Cerebellar cortex (tissue), 1 donor: ENCODE results near the gene SLC36A1.
"Not testable (repeated sequence)": the region's sequence is repeated elsewhere in the genome, so short reads cannot be mapped to it uniquely, and the experiment has no call there.

Source experiments
- DNase-seq: peaks from one replicate; pipeline ENCODE4 v3.0.0-alpha.2; 2015; ENCODE audit warnings: low spot score

Gene SLC36A1

DNA sequence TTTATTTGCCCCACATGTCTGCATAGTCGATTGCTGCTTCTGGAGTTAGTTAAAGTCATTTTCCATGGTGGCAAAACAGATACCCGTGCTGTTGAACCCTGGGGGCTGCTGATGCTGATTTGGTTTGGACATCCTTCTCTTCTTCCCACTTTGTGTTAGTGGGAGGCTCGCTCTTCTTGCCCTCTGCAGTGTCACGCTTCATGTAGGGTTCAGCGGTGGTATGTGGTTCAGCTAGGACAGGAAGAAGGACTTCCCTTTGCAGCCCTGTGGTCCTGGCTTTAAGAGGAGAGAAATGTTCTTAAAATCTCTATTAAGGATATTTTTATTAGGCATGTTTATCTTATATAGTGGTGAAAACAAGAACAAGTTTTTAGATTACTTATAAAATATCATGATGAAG lies 36.2 kb downstream of the SLC36A1 start:
- no peak for DNase-seq

DNA sequence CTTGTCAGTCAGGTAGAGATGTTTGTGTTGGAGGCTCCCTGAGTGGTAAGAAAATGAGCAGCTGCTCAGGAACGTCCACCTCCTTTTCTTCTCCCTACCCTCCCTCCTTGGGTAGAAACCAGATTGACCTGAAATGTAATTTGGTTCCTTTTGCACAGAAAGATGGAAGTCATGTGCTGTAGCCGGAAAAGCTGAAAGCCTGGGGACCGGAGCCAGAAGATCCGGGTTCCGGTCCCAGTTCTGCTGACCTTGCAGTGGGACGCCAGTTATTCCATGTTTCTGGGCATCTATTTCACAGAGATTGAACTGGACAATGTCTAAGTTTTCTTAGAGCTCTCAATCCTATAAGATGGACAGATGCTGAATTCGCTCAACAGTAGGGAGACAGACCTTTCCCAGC lies 40.1 kb downstream of the SLC36A1 start:
- DNase-seq = no peak

DNA sequence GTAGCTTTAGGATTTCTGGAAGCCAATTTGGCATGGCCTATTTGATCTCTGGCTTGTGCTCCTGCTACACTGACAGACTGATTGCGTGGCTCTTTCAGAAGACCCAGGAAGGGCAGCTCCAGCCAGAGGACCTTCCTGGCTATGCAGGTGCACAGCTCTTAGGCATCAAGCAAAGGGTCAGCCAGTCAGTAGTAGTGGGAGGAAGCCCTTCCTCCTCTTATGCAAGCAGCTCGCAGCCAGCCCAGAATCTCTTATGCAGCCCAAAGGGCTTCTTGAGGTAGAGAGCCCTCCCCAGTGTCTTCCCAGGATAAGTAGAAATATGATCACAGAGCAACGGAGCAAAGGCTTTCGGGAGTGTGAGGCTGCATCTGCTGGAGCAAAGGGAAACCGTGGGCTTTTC lies 43.2 kb downstream of the SLC36A1 start:
- DNase-seq = peak; percentile 53

DNA sequence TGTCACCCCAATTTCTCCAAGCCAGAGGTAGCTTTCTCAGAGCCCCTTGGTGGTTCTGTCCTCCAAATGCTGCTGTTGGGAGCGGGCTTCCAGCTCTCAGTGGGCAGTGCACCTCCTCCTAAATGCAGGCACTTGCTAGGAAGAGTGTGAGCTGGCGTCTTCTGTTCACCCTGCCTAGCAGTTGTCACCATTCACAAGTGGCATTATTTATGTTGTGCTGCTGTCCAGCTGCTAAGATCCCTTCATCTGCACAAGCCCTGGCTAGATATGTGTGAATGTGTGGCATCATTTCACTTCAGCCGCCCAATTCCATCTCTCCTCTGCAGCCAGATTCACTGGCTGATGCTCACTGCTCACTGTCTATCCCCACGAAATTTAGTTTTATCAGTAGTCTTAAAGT lies 43.7 kb downstream of the SLC36A1 start:
- DNase-seq = no peak

DNA sequence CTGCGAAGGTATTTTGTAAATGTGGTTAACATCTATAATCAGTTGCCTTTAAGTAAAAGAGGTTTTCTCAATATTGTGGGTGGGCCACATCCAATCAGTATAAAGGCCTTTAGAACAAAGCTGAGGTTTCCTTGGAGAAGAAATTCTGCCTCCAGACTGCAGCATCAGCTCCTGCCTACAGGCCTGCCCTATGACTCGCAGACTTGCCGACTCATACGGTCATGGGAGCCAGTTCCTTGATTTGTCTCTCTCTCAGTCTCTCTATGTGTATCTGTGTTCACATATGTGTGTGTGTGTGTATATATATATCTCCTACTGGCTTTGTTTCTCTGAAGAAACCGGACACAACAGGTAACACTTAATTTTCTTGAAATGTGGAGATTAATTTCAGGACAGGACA lies 45.3 kb downstream of the SLC36A1 start:
- no peak for DNase-seq

DNA sequence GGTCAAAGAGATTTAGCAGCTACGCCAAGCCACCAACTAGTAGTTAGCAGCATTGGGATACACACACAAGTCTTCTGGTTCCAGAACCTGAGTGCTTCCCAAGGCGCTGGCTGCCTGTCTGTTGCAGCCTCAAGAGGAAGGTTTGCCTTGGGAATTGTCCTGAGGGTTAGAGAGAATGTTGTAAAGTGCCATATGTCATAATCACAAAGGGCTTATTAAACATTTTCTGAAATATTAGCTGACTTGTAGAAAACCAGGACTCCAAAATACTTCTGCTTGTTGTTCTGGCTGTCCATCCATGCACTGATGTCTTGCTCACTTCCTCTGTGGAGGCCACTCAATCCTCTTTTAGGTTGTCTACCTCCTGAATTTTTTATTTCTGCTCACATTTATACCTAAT lies 46.3 kb downstream of the SLC36A1 start:
- no peak for DNase-seq

DNA sequence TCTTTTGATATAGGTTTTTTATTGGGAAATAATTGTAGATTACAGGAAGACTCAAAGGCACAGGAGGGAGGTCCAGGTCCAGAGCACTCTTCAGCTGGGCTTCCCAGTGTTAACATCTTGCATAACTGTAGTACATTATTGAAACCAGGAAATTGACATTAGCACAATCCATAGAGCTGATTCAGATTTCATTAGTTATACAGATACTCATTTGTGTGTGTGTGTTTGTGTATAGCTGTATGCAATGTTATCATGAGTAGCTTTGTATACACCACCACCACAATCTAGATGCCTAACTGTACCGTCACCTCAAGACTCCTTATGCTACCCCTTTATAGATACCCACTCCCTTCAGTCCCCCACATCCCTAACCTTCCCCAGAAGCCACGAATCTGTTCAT lies 47.9 kb downstream of the SLC36A1 start:
- no peak for DNase-seq

DNA sequence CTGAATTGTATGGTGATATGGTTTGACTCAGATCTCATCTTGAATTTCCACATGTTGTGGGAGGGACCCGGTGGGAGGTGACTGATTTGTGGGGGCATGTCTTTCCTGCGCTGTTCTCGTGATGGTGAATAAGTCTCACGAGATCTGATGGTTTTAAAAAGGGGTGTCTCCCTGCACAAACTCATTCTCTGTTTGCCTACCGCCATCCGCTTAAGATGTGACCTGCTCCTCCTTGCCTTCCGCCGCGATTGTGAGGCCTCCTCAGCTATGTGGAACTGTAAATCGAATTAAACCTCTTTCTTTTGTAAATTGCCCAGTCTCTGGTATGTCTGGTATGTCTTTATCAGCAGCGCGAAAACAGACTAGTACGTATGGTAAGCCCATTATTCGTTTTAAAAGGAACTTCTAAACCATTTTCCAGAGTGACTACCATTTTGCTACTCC lies 48.7 kb downstream of the SLC36A1 start:
- no peak for DNase-seq

DNA sequence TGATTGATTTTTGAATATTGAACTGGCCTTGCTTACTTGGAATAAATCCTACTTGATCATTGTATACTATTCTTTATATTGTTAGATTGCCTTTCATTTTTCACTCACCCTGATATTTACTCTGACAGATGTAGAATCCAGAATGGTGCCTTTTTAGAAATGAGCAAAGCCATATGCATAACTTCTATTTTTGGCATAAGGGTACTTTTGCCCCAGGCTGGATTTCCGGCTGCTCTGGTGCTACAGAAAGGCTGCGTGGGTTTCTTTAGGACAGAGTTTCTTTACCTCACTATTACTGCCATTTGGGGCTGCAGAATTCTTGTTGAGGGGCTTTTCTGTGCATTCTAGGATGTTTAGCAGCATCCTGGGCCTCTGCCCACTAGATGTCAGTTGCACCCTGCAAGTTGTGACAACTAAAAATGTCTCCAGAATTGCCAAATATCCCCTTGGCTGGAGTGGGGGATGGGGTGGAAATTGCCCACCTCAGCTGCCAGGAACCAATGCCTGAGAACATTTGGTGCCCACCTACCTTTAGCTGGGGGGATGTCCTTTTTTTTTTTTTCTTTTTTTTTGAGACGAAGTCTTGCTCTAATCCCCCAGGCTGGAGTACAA lies 50.1 kb downstream of the SLC36A1 start:
- no peak for DNase-seq

DNA sequence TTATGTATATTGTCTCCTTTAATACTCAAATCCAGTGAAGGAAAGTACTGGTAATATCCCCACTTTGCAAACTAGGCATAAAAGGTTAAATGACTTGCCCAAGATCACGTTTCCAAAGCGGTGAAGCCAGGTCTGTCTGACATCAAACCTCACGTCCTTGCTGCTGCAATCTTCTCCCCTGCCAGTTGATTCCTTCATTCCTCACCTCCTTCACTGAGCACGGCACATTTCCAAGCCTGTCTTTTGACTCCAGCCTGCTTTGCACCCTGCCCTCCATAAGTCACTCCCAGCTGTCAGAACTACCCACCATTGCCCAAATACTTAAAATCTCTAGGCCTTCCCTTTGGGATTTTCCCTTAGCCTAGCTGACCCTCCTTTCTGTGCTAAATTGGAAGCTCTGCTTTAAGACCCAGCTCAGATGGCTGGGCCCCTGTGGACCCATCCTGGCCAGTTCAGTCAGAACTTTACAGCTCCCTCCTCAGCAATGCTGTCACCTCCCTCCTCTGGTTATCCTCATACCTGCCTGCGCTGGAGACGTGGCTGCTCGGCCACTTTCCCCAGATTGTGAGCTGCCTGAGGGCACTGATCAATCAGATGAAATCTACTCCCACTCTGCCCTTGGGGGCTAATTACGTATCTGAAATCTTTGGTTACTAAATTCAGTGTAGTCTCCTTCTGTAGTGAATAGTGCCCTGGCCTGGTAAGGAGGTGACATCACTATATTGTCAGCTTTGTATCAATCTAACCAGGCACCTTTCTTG lies 51.2 kb downstream of the SLC36A1 start:
- DNase-seq = no peak

DNA sequence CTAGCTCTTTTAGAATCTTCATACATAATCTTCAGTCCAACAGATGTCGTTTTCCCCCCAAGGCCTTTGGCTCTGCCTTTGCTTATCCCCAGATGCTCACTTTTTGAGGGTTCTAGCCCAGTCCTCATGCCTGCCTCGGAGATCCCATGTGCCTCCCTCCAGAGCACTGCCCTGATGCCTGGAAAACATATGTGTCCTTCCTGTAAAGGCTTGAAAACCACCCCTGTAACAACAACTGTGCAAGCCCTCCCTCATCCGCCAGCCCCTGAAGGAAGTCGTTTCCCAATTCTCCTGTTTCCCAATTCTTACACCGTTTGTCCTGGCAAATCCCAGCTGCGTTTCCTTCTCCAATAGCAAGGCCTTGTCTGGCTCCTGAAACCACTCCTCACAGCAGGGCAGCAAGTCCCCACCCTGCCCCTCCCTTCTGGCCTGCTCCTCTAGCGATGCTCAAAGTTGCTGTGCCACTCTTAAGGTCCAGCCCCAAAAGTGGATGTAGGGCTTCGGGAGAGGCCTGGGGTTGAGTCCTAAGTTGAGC lies 52.2 kb downstream of the SLC36A1 start:
- no peak for DNase-seq

DNA sequence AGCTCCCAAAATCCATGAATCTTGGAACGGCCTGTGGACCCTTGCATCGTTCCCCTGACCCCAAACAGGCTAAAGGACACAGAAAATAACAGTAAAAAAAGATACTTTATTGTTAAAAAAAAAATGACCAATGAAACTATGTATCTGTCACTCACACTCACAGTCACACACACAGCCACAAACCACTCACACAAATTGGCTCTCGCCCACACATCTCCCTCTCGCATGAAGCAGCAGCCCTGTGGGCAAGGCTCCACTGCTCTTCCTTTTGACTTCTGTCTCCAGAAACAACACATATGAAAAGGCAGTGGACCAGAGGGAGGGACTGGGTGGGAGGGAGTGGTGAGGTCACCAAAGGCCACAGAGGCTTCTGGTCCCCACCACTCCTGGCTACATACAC lies 56.6 kb downstream of the SLC36A1 start:
- no peak for DNase-seq

DNA sequence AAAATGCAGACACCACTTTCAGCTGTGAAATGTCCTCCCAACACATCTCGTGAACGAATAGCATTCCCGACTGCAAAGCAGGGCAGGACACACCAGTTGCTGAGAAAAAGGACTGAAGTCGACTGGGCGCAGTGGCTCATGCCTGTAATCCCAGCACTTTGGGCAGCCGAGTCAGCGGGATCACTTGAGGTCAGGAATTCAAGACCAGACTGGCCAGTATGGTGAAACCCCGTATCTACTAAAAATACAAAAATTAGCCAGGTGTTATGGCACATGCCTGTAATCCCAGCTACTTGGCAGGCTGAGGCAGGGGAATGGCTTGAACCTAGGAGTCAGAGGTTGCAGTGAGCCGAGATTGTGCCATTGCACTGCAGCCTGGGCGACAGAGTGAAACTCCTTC lies 60.9 kb downstream of the SLC36A1 start:
- not testable (repeated sequence) for DNase-seq

DNA sequence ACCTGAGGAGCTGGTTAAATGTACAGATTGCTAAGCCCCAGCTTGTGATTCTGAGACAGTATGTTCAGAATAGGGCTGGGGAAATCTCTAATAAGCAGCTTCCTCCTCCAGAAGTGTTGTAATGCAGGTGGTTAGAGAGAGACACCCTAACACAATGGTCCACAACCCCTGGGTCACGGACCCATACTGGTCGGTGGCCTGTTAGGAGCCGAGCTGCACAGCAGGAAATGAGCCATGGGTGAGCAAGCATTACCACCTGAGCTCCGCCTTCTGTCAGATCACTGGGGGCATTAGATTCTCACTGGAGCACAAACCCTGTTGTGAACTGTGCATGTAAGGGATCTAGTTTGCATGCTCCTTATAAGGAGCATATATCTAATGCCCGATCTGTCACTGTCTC lies 61.8 kb downstream of the SLC36A1 start:
- no peak for DNase-seq

DNA sequence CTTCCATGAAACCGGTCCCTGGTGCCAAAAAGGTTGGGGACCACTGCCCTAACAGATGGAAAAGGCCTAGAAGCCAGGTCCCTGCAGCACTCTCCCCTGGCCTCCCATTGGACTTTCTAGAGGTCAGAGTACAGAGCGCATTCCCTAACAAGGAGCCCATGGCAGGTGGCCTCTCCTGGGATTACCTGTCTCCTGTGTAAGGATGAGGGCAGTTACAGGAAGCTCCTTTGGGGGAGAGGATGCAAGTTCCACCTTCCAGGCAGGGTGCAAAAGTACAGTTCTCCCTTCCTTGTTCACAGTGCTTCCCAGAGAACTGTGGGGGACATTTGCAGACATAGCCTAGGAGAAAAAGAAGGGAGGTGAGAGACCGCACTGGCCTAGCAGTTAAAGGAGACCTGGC lies 62.4 kb downstream of the SLC36A1 start:
- no peak for DNase-seq

DNA sequence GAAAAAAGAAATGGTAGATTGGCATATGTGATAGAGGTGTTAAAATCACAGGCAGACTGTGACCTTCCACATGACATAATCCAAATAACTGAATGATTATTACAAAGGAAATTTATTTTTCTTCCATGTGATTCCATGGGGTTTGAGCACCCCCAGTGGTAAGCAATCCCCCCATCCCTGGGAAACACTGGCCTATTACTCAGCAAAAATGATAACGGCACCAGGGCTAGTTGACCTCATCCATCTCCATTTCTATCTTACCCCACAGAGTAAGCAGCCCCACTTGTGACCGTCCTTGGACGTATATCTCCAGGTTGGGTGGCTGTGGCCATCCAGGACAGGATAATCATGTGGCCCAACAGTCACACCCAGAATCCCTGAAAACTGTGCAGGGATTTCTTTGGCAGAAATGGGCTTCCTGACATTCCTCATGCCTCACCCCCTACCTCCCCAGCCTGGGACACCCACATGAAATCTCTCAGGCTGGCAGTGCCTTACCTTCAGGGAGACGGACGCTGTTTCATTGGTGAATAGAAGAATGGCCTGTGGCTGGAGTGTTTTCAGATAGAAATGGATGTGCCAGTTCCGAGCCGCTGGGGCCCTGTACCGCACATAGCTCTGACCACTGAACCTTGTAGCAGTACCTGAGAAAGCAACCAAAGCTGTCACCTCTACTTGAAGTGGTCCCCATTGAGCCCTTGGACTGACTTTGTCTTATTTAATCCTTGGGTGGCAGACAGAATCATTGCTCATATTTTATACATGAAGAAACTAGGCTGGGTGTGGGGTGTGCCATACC lies 69.9 kb downstream of the SLC36A1 start:
- DNase-seq = no peak

DNA sequence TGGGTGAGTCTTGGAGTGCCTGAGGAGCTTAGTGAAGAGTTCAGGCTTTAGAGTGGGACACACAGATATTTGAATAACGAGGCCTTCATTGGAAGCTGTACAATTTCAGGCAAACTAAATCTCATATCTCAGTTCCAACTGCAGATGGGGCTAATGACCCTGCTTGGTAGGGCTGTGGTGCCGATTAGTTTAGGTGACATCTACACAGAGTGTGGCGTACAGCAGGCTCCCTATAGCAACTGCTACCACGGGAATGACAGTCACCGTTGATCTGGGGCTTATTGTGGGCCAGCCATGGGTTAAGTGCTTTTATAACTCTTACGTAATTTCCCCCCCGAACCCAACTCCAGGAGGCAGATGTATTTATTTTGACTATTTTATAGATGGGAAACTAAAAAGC lies 72.9 kb downstream of the SLC36A1 start:
- peak; percentile 55 for DNase-seq

DNA sequence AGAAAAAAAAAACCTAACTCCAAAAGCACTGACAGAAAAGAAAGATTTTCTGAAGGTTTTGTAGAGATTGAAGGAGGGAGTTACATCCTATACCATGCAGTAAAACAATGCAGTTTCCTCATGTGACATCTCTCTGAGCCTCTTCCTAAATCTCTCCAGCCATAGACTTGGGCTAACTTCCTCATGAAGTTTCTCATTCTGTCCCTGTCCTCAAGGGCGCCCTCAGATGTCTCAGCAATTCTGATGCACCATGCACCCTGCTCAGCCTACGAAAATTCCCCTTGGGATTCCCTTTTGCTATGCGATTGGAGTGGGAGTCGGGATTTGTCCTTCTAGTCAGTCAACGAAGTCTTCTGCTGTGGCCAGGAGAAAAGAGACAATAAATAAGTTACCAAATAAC lies 74.8 kb downstream of the SLC36A1 start:
- no peak for DNase-seq

DNA sequence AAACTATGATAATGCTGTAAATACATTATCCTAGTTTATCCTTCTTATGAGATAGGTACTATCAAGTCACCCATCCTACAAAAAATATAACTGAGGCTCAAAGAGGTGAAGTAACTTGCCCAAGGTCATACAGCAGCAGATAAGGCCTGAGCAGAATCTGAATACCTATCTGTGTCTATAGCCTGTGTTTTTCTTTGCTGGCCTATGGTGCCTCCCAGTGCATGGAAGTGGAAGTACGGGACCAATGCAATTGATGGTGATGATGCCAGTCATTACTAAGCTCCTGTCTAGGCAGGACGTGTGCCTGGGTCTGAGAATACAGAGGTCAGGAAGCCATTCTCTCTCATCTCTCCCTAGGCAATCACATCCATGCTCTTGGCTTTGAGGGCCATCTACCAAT lies 75.9 kb downstream of the SLC36A1 start:
- peak; percentile 77 for DNase-seq

DNA sequence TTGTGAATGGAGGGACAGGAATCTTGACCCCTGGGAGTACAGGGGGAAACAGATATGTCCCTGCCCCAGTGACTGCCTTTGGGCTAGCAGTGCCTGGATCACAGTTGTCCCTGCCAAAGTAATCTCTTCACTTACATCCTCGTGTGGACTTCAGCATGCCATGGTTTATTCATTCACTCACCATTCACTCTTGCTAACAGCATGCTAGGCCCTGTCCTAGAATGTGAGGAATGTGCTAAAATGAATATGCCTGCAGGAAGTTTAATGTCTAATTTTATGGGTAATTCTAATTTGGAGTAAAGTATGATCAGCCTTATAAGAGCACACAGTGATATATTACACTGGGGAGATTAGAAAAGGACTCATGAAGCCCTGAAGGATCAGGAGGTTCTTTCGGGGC lies 80.8 kb downstream of the SLC36A1 start:
- no peak for DNase-seq

DNA sequence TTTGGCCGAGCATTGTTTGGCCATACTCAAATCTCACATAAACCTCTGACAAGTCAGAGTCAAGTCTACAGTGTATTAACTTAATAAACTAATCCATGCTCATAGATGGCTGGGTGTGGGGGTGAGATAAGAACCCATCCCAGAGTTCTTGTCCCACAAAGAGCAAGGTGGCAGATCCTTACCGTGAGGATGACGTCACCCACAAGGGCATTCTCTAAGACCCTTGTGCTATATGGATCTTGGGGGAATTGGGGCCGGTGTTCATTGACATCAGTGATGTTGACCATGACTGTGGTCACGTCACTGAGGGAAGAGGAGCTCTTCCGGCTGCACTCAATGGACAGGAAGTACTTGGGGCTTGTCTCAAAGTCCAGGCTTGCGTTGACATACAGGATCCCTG lies 81.6 kb downstream of the SLC36A1 start:
- no peak for DNase-seq

DNA sequence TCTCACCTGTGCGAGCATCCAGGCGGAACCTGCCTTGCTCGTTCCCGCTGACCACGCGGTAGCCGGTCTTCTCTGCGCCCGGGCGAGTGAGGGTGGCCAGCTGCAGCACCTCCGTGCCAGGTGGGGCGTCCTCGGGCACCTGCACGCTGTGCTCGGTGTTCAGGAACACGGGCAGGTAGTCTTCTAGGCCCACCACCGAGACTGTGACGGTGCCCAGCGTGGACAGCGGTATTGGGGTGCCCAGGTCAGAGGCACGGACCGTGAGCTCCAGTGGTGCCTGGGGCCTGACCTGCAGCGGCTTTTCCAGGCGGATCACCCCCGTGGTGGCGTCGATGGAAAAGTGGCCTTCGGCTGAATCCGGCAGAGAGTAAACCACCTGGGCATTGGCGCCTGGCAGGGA lies 84.2 kb downstream of the SLC36A1 start:
- DNase-seq = no peak

DNA sequence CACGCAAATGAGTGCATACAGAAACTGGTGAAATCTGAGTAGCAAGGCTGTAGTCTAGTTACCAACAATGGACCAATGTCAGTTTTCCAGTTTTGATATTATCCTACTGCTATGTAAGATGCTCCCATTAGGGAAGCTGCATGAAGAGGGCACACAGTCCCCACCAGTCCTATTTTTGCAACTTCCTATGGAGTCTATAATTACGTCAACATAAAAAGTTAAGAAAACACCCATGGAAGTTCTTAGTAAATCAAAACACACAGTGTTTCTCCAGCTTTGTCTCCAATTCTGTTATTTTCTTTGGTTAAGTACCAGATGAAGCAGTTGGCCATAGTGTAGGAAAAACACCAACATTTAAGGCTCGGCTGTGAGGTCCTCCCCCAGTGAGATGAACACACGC lies 85.0 kb downstream of the SLC36A1 start:
- no peak for DNase-seq
